ENCODE data around the gene DENND6B. TPM values are rescaled to one million over a fixed set of nuclear protein-coding genes. Genes with fewer than 3 reads are reported as not detected.

The DENND6B gene
- total RNA-seq, 1 donor from 2014 or later, result 7.7 TPM

- no peak for DNase-seq (ENCODE audit: low spot score)
- Mint-ChIP-seq H3K27ac (ENCODE audit: unreplicated experiment) (peak overlapping the region; percentile 85), H3K36me3 (ENCODE audit: low read depth) (peaks cover 2% of the 10 kb centered on the region), H3K4me3 (ENCODE audit: unreplicated experiment) (peak overlapping the region; percentile 25), H3K27me3 (ENCODE audit: low read depth) (no peaks in the 10 kb centered on the region), H3K9me3 (ENCODE audit: low read depth) (no peaks in the 10 kb centered on the region), H3K4me1 (ENCODE audit: low read depth) (peaks cover 59% of the 10 kb centered on the region)
- peak; percentile 35 for TF ChIP-seq CTCF (IDR thresholded peaks at IDR 0.05)
These were observed 33.1 kb downstream of the DENND6B start for GRCh38 chr22:50293441-50294318.

- Mint-ChIP-seq H3K27me3 (ENCODE audit: low read depth) (no peaks in the 10 kb centered on the region), H3K27ac (ENCODE audit: unreplicated experiment) (peak overlapping the region; percentile 87), H3K4me3 (ENCODE audit: unreplicated experiment) (peak overlapping the region; percentile 64), H3K36me3 (ENCODE audit: low read depth) (peaks cover 2% of the 10 kb centered on the region), H3K4me1 (ENCODE audit: low read depth) (peaks cover 51% of the 10 kb centered on the region), H3K9me3 (ENCODE audit: low read depth) (no peaks in the 10 kb centered on the region)
- no peak for DNase-seq (ENCODE audit: low spot score)
- TF ChIP-seq CTCF (IDR thresholded peaks at IDR 0.05), result no peak
These were observed 34.0 kb downstream of the DENND6B start for GRCh38 chr22:50292643-50293440.

- no peak for TF ChIP-seq CTCF (IDR thresholded peaks at IDR 0.05)
- H3K27me3 Mint-ChIP-seq (ENCODE audit: low read depth), result no peaks in the 10 kb centered on the region
- H3K36me3 Mint-ChIP-seq (ENCODE audit: low read depth), result peaks cover 4% of the 10 kb centered on the region
- H3K27ac Mint-ChIP-seq (ENCODE audit: unreplicated experiment), result no peak overlapping the region
- H3K4me1 Mint-ChIP-seq (ENCODE audit: low read depth), result peaks cover 28% of the 10 kb centered on the region
- no peak overlapping the region for H3K4me3 Mint-ChIP-seq (ENCODE audit: unreplicated experiment)
- DNase-seq (ENCODE audit: low spot score), result no peak
- H3K9me3 Mint-ChIP-seq (ENCODE audit: low read depth), result no peaks in the 10 kb centered on the region
These were observed 36.7 kb downstream of the DENND6B start for GRCh38 chr22:50289942-50290630.

GRCh38 chr22:50289151-50289941 lies 37.5 kb downstream of the DENND6B start:
- Mint-ChIP-seq H3K36me3 (ENCODE audit: low read depth) (peaks cover 7% of the 10 kb centered on the region), H3K9me3 (ENCODE audit: low read depth) (no peaks in the 10 kb centered on the region), H3K4me1 (ENCODE audit: low read depth) (peaks cover 21% of the 10 kb centered on the region), H3K4me3 (ENCODE audit: unreplicated experiment) (no peak overlapping the region), H3K27me3 (ENCODE audit: low read depth) (no peaks in the 10 kb centered on the region), H3K27ac (ENCODE audit: unreplicated experiment) (no peak overlapping the region)
- no peak for DNase-seq (ENCODE audit: low spot score)
- no peak for TF ChIP-seq CTCF (IDR thresholded peaks at IDR 0.05)

All from chondrocyte (in vitro differentiated cells).